Liver (tissue), 3 donors: Measurements from ENCODE around the gene RUSC1.
"Not testable (repeated sequence)": the region's sequence is repeated elsewhere in the genome, so short reads cannot be mapped to it uniquely, and the experiment has no call there.

Experiments
- EGR1 ChIP-seq, 2 donors: IDR thresholded peaks; 2 replicates each; pipeline ENCODE4 v1.6.1; 2016 to 2018; ENCODE audit warnings: antibody characterized with exemption in 2 of 2, low read depth in 2 of 2
- FOXA1 ChIP-seq: IDR thresholded peaks from 2 replicates; pipeline ENCODE4 v1.6.1; 2016; ENCODE audit warnings: antibody characterized with exemption
- GABPA ChIP-seq, 2 donors: IDR thresholded peaks in 1 of 2; conservative IDR thresholded peaks in 1 of 2; 2 replicates each; pipeline ENCODE4 v1.6.1; 2016; ENCODE audit warnings: antibody characterized with exemption in 2 of 2, mild to moderate bottlenecking in 1 of 2, moderate library complexity in 1 of 2
- JUND ChIP-seq, 2 donors: IDR thresholded peaks; 2 replicates each; pipeline ENCODE4 v1.6.1; 2016; ENCODE audit warnings: antibody characterized with exemption in 2 of 2
- SP1 ChIP-seq: IDR thresholded peaks from 2 replicates; pipeline ENCODE4 v1.6.1; 2018; ENCODE audit warnings: antibody characterized with exemption, mild to moderate bottlenecking
- TAF1 ChIP-seq: conservative IDR thresholded peaks from 2 replicates; pipeline ENCODE4 v1.6.1; 2016; ENCODE audit warnings: antibody characterized with exemption, mild to moderate bottlenecking
- YY1 ChIP-seq: IDR thresholded peaks from 2 replicates; pipeline ENCODE4 v1.6.1; 2016; ENCODE audit warnings: antibody characterized with exemption, mild to moderate bottlenecking
- TF ChIP-seq, protein P1 (sequence below): fragments of 150-350 bp; IDR thresholded peaks from 2 replicates; pipeline ENCODE4 v1.5.1; 2017; ENCODE audit warnings: improper control_type of control experiment, low read depth, low read length; ENCODE audit not compliant: missing input control
- TF ChIP-seq, protein P2 (sequence below): IDR thresholded peaks from 2 replicates; pipeline ENCODE4 v1.6.1; 2016; ENCODE audit warnings: antibody characterized with exemption, mild to moderate bottlenecking
- TF ChIP-seq, protein P3 (sequence below): IDR thresholded peaks from 2 replicates; pipeline ENCODE4 v1.6.1; 2016; ENCODE audit warnings: antibody characterized with exemption
- donor health status: healthy.
- donor health status: healthy.

DNA sequence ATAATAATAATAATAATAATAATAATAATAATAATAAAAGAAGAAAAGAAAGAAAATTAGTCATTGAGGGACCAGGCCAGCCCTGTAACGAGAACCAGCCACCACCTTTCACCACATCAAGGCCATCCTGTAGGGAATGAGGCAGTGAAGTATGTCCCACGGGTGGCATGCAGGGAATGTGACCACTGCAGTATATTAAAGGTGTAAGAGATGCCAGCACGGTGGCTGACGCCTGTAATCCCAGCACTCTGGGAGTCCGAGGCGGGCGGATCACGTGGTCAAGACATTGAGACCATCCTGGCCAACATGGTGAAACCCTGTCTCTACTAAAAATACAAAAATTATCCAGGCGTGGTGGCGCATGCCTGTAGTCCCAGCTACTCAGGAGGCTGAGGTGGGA is 29.7 kb upstream of the RUSC1 start:
- TF ChIP-seq, protein P1, sequence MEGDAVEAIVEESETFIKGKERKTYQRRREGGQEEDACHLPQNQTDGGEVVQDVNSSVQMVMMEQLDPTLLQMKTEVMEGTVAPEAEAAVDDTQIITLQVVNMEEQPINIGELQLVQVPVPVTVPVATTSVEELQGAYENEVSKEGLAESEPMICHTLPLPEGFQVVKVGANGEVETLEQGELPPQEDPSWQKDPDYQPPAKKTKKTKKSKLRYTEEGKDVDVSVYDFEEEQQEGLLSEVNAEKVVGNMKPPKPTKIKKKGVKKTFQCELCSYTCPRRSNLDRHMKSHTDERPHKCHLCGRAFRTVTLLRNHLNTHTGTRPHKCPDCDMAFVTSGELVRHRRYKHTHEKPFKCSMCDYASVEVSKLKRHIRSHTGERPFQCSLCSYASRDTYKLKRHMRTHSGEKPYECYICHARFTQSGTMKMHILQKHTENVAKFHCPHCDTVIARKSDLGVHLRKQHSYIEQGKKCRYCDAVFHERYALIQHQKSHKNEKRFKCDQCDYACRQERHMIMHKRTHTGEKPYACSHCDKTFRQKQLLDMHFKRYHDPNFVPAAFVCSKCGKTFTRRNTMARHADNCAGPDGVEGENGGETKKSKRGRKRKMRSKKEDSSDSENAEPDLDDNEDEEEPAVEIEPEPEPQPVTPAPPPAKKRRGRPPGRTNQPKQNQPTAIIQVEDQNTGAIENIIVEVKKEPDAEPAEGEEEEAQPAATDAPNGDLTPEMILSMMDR, result not testable (repeated sequence)
- not testable (repeated sequence) for TF ChIP-seq EGR1 (IDR thresholded peaks at IDR 0.05; ENCODE audit: low read depth in 2 of 2); JUND (IDR thresholded peaks at IDR 0.05); GABPA (IDR thresholded peaks at IDR 0.05 in 1 of 2, conservative IDR thresholded peaks at IDR 0.05 in 1 of 2); TAF1; SP1; YY1; FOXA1
- TF ChIP-seq, protein P2, sequence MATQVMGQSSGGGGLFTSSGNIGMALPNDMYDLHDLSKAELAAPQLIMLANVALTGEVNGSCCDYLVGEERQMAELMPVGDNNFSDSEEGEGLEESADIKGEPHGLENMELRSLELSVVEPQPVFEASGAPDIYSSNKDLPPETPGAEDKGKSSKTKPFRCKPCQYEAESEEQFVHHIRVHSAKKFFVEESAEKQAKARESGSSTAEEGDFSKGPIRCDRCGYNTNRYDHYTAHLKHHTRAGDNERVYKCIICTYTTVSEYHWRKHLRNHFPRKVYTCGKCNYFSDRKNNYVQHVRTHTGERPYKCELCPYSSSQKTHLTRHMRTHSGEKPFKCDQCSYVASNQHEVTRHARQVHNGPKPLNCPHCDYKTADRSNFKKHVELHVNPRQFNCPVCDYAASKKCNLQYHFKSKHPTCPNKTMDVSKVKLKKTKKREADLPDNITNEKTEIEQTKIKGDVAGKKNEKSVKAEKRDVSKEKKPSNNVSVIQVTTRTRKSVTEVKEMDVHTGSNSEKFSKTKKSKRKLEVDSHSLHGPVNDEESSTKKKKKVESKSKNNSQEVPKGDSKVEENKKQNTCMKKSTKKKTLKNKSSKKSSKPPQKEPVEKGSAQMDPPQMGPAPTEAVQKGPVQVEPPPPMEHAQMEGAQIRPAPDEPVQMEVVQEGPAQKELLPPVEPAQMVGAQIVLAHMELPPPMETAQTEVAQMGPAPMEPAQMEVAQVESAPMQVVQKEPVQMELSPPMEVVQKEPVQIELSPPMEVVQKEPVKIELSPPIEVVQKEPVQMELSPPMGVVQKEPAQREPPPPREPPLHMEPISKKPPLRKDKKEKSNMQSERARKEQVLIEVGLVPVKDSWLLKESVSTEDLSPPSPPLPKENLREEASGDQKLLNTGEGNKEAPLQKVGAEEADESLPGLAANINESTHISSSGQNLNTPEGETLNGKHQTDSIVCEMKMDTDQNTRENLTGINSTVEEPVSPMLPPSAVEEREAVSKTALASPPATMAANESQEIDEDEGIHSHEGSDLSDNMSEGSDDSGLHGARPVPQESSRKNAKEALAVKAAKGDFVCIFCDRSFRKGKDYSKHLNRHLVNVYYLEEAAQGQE, result not testable (repeated sequence)
- TF ChIP-seq, protein P3, sequence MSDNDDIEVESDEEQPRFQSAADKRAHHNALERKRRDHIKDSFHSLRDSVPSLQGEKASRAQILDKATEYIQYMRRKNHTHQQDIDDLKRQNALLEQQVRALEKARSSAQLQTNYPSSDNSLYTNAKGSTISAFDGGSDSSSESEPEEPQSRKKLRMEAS, result not testable (repeated sequence)
